GM12878 (cell line): ENCODE results near the gene CYP2U1. TPM values are rescaled to one million over a fixed set of nuclear protein-coding genes. Genes with fewer than 3 reads are reported as not detected.

Experiments
- ATAC-seq: fragments of 200-7000 bp; cut with Tn5 transposase; 3 replicates; pipeline ENCODE4 v1.9.1; 2020; ENCODE audit warnings: mild to moderate bottlenecking, moderate library complexity
- BruUV-seq: library from RNA; stranded (reverse); fragments of 400-500 nt; replicated peaks from 2 replicates; lab custom pipeline; 2021; lab: Mats Ljungman, UMichigan
- CTCF ChIA-PET: fragments of 300-600 bp; sonication (Branson Sonifier 250); formaldehyde crosslinking; extraction: SDS; loops from one replicate; lab custom pipeline; 2021; ENCODE audit warnings: inconsistent platforms; lab: Yijun Ruan, JAX
- POLR2A ChIA-PET: fragments of 350-600 bp; formaldehyde crosslinking; extraction: SDS; loops from one replicate; lab custom pipeline; 2021; ENCODE audit warnings: inconsistent platforms; lab: Charles Lee
- RAD21 ChIA-PET: fragments of 300-600 bp; sonication (Branson Sonifier 250); formaldehyde crosslinking; loops from one replicate; lab custom pipeline; 2023; ENCODE audit warnings: antibody characterized with exemption; ENCODE audit not compliant: unreplicated experiment; lab: Charles Lee
- SMC1A ChIA-PET: fragments of 300-600 bp; sonication (Branson Sonifier 250); formaldehyde crosslinking; loops from one replicate; lab custom pipeline; 2023; ENCODE audit not compliant: unreplicated experiment, uncharacterized antibody; lab: Charles Lee
- DNase-seq: peaks from one replicate; pipeline ENCODE4 v3.0.0-alpha.2; 2011; ENCODE audit warnings: low read depth, low spot score
- FAIRE-seq: peaks from 3 replicates; lab custom pipeline; 2011; peaks lifted over from hg19 to GRCh38; lab: Jason Lieb, UNC
- H2AFZ ChIP-seq: 2 replicates; pipeline ENCODE4 v1.6.0; 2011; ENCODE audit warnings: low read depth, low read length, control low read depth; ENCODE audit not compliant: control insufficient read depth
- H3K27ac ChIP-seq: 2 replicates; pipeline ENCODE4 v1.5.1; 2011; ENCODE audit warnings: control low read depth; ENCODE audit not compliant: control insufficient read depth, insufficient read depth
- H3K27me3 ChIP-seq, 2 experiments: replicated peaks in 1 of 2; 2 replicates each; pipeline versions ENCODE4 v1.6.0 to v1.6.1; 2011; ENCODE audit warnings: low read length in 1 of 2; ENCODE audit not compliant: control insufficient read depth in 2 of 2, insufficient read depth in 2 of 2
- H3K36me3 ChIP-seq, 2 experiments: 2 replicates each; pipeline ENCODE4 v1.5.1; 2011; ENCODE audit warnings: low read length in 1 of 2; ENCODE audit not compliant: control insufficient read depth in 2 of 2, insufficient read depth in 2 of 2
- H3K4me1 ChIP-seq: 2 replicates; pipeline ENCODE4 v1.6.1; 2011; ENCODE audit warnings: mild to moderate bottlenecking, low read length, moderate library complexity, mixed read lengths; ENCODE audit not compliant: control insufficient read depth, insufficient read depth
- H3K4me2 ChIP-seq: 2 replicates; pipeline ENCODE4 v1.6.0; 2011; ENCODE audit warnings: control low read depth; ENCODE audit not compliant: control insufficient read depth, insufficient read depth
- H3K4me3 ChIP-seq: fragments of 200-600 bp; sonication (generic); 2 replicates; pipeline ENCODE4 v1.5.1; 2016
- H3K79me2 ChIP-seq: 2 replicates; pipeline ENCODE4 v1.6.0; 2011; ENCODE audit warnings: low read length; ENCODE audit not compliant: control insufficient read depth, insufficient read depth
- H3K9ac ChIP-seq: 2 replicates; pipeline ENCODE4 v1.8.0; 2011; ENCODE audit warnings: low read length, control low read depth, mixed read lengths; ENCODE audit not compliant: control insufficient read depth, insufficient read depth
- H3K9me3 ChIP-seq: replicated peaks from 3 replicates; pipeline ENCODE4 v1.5.1; 2011; ENCODE audit warnings: mild to moderate bottlenecking, low read length; ENCODE audit not compliant: control insufficient read depth, insufficient read depth
- H4K20me1 ChIP-seq: 2 replicates; pipeline ENCODE4 v1.6.0; 2011; ENCODE audit not compliant: control insufficient read depth, insufficient read depth
- ATF7 ChIP-seq: fragments of 450-650 bp; IDR thresholded peaks from 2 replicates; pipeline ENCODE4 v1.6.1; 2016; ENCODE audit warnings: low read depth, mild to moderate bottlenecking
- BHLHE40 ChIP-seq, 2 experiments: fragments of 450-650 bp in 1 of 2; IDR thresholded peaks; 2 replicates each; pipeline ENCODE4 v1.6.1; 2011 to 2017; ENCODE audit warnings: low read depth in 2 of 2, borderline replicate concordance in 1 of 2, improper control_type of control experiment in 1 of 2, low read length in 1 of 2, mild to moderate bottlenecking in 1 of 2
- CEBPZ ChIP-seq: fragments of 150-350 bp; IDR thresholded peaks from 2 replicates; pipeline ENCODE4 v1.6.1; 2016; ENCODE audit warnings: low read depth, low read length
- EGR1 ChIP-seq, 2 experiments: IDR thresholded peaks; 1 replicate in 1 of 2; 2 replicates in 1 of 2; pipeline ENCODE4 v1.6.1; 2011 to 2012; ENCODE audit warnings: low read depth in 2 of 2, low read length in 2 of 2, borderline replicate concordance in 1 of 2, mild to moderate bottlenecking in 1 of 2, moderate library complexity in 1 of 2
- HCFC1 ChIP-seq: fragments of 150-350 bp; IDR thresholded peaks from 2 replicates; pipeline ENCODE4 v1.6.1; 2014; ENCODE audit warnings: low read length
- MEF2B ChIP-seq: fragments of 450-650 bp; IDR thresholded peaks from 2 replicates; pipeline ENCODE4 v1.6.1; 2018; ENCODE audit warnings: mild to moderate bottlenecking, moderate library complexity; ENCODE audit not compliant: partially characterized antibody, poor library complexity, severe bottlenecking
- MTA2 ChIP-seq: fragments of 450-650 bp; IDR thresholded peaks from 2 replicates; pipeline ENCODE4 v1.6.1; 2016; ENCODE audit warnings: low read depth, mild to moderate bottlenecking, moderate library complexity
- SKIL ChIP-seq: fragments of 450-650 bp; IDR thresholded peaks from 2 replicates; pipeline ENCODE4 v1.6.1; 2017; ENCODE audit warnings: mild to moderate bottlenecking, low read depth, inconsistent platforms; ENCODE audit not compliant: poor library complexity, severe bottlenecking
- SMARCA5 ChIP-seq: fragments of 450-650 bp; IDR thresholded peaks from 2 replicates; pipeline ENCODE4 v1.6.1; 2017; ENCODE audit warnings: mild to moderate bottlenecking
- ZBED1 ChIP-seq: IDR thresholded peaks from 2 replicates; pipeline ENCODE4 v1.6.1; 2016; ENCODE audit warnings: borderline replicate concordance
- ZNF217 ChIP-seq: fragments of 450-650 bp; IDR thresholded peaks from 2 replicates; pipeline ENCODE4 v1.6.1; 2017; ENCODE audit warnings: antibody characterized with exemption, mild to moderate bottlenecking
- WGBS: methylation state at CpG from one replicate; pipeline ENCODE4 v1.1.6; 2016; ENCODE audit warnings: low lambda C conversion rate; ENCODE audit not compliant: insufficient replicate concordance, insufficient coverage; ENCODE audit errors: missing lambda C conversion rate; 5-methylcytosine and 5-hydroxymethylcytosine counted together
- in situ Hi-C: fragments of 300-500 bp; cut with MboI; formaldehyde crosslinking; loops from 9 replicates; pipeline ENCODE4 v1.14.3; 2018; ENCODE audit warnings: mixed read lengths
- intact Hi-C: fragments of 100-400 bp; cut with micrococcal nuclease; formaldehyde crosslinking; loops from one replicate; pipeline ENCODE4 v1.14.2; 2022; ENCODE audit not compliant: unreplicated experiment
- polyA plus RNA-seq, 11 experiments: library from polyadenylated mRNA; depleted of rRNA in 4 of 11; unstranded in 6 of 11; stranded (reverse) in 5 of 11; fragments of >200 nt; fragmentation: Nextera tagmentation in 4 of 11; fragmentation: Illumina TruSeq in 1 of 11; extraction: Ambion mirVana in 4 of 11; extraction: Trizol in 1 of 11; gene quantifications; 1 replicate in 1 of 11; 2 replicates in 10 of 11; pipeline versions ENCODE4 v1.2.1 to v1.2.3, GENCODE V29; 2011 to 2016; ENCODE audit warnings: inconsistent platforms in 2 of 11, missing spikeins in 2 of 11, low read depth in 1 of 11
- total RNA-seq, 4 experiments: library from RNA; depleted of rRNA in 3 of 4; stranded (reverse); fragments of >200 nt in 3 of 4; fragmentation: Illumina TruSeq in 1 of 4; extraction: Trizol in 1 of 4; gene quantifications; 2 replicates each; pipeline versions ENCODE4 v1.2.1 to v1.2.3, GENCODE V29; 2013 to 2021
- TF ChIP-seq, protein P1 (sequence below): fragments of 150-350 bp; IDR thresholded peaks from 2 replicates; pipeline ENCODE4 v1.6.1; 2014; ENCODE audit warnings: mild to moderate bottlenecking, low read depth, low read length
- TF ChIP-seq, protein P2 (sequence below): fragments of 450-650 bp; IDR thresholded peaks from 2 replicates; pipeline ENCODE4 v1.6.1; 2016; ENCODE audit warnings: mild to moderate bottlenecking
- TF ChIP-seq, protein P3 (sequence below): fragments of 450-650 bp; IDR thresholded peaks from 2 replicates; pipeline ENCODE4 v1.6.1; 2016; ENCODE audit warnings: mild to moderate bottlenecking

The CYP2U1 gene
- total and polyA plus RNA-seq, 10 of the 15 experiments (the other 5 are each of a cell fraction or from before 2014, with no cell fraction given), result 0.41 to 3.4 (median 2.9) TPM

DNA sequence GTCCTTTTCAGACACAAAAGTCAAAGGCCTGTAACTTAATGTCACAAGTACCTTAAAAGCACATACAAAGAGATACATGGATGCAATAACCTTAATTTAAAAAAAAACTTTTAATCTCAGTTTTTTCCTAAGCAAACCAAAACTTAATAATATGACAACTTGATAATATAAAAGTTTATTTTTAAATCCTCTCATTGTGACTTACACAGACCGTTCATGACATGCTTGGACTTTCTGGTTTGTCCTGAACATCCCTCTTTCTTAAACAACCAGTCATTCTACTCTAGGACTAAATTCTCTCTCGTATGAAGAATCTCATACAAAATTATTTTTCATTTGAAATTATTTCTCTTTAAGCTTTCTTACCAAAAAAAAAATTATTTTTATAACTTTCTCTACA, 43.1 kb upstream of the CYP2U1 start:
- no peak for DNase-seq
- in situ Hi-C loops (no loop called here), intact Hi-C loops (no loop called here)
- Histone ChIP-seq H3K4me1 (no peaks in the 10 kb centered on the region), H3K27ac (no peak overlapping the region), H2AFZ (no peak overlapping the region), H3K36me3 (no peaks in the 10 kb centered on the region), H3K9ac (no peak overlapping the region), H3K27me3 (no peaks in the 10 kb centered on the region), H3K79me2 (no peaks in the 10 kb centered on the region), H3K4me3 (no peak overlapping the region), H3K9me3 (peaks cover 2% of the 10 kb centered on the region; the same call in 1 of the 3 replicates), H3K4me2 (no peak overlapping the region), H4K20me1 (no peaks in the 10 kb centered on the region)
- no peak for TF ChIP-seq EGR1 (IDR thresholded peaks at IDR 0.05; ENCODE audit: borderline replicate concordance in 1 of 2, low read depth in 2 of 2, low read length in 2 of 2)
- TF ChIP-seq ATF7, result no peak
- TF ChIP-seq CEBPZ, result no peak
- no peak for TF ChIP-seq HCFC1
- TF ChIP-seq MTA2, result no peak
- TF ChIP-seq, protein P1, sequence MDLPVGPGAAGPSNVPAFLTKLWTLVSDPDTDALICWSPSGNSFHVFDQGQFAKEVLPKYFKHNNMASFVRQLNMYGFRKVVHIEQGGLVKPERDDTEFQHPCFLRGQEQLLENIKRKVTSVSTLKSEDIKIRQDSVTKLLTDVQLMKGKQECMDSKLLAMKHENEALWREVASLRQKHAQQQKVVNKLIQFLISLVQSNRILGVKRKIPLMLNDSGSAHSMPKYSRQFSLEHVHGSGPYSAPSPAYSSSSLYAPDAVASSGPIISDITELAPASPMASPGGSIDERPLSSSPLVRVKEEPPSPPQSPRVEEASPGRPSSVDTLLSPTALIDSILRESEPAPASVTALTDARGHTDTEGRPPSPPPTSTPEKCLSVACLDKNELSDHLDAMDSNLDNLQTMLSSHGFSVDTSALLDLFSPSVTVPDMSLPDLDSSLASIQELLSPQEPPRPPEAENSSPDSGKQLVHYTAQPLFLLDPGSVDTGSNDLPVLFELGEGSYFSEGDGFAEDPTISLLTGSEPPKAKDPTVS, result no peak
- no peak for TF ChIP-seq ZBED1
- TF ChIP-seq, protein P2, sequence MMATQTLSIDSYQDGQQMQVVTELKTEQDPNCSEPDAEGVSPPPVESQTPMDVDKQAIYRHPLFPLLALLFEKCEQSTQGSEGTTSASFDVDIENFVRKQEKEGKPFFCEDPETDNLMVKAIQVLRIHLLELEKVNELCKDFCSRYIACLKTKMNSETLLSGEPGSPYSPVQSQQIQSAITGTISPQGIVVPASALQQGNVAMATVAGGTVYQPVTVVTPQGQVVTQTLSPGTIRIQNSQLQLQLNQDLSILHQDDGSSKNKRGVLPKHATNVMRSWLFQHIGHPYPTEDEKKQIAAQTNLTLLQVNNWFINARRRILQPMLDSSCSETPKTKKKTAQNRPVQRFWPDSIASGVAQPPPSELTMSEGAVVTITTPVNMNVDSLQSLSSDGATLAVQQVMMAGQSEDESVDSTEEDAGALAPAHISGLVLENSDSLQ, result no peak
- no peak for TF ChIP-seq MEF2B
- TF ChIP-seq ZNF217, result no peak
- TF ChIP-seq BHLHE40 (IDR thresholded peaks at IDR 0.05; ENCODE audit: borderline replicate concordance in 1 of 2, low read depth in 2 of 2, low read length in 1 of 2), result no peak
- TF ChIP-seq SMARCA5, result no peak
- TF ChIP-seq SKIL, result no peak
- TF ChIP-seq, protein P3, sequence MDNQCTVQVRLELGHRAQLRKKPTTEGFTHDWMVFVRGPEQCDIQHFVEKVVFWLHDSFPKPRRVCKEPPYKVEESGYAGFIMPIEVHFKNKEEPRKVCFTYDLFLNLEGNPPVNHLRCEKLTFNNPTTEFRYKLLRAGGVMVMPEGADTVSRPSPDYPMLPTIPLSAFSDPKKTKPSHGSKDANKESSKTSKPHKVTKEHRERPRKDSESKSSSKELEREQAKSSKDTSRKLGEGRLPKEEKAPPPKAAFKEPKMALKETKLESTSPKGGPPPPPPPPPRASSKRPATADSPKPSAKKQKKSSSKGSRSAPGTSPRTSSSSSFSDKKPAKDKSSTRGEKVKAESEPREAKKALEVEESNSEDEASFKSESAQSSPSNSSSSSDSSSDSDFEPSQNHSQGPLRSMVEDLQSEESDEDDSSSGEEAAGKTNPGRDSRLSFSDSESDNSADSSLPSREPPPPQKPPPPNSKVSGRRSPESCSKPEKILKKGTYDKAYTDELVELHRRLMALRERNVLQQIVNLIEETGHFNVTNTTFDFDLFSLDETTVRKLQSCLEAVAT, result no peak
- ChIA-PET CTCF (no interaction called here), RAD21 (no interaction called here), SMC1A (no interaction called here), POLR2A (no interaction called here)
- ATAC-seq, result no peak
- WGBS, result 0% methylated on average over 2 of the region's 2 CpGs
- BruUV-seq, result no TSS peak
- no peak for FAIRE-seq
